ENCODE measurements around the gene GNAO1.
"Not testable (repeated sequence)": the region's sequence is repeated elsewhere in the genome, so short reads cannot be mapped to it uniquely, and the experiment has no call there.

Gene GNAO1

DNA sequence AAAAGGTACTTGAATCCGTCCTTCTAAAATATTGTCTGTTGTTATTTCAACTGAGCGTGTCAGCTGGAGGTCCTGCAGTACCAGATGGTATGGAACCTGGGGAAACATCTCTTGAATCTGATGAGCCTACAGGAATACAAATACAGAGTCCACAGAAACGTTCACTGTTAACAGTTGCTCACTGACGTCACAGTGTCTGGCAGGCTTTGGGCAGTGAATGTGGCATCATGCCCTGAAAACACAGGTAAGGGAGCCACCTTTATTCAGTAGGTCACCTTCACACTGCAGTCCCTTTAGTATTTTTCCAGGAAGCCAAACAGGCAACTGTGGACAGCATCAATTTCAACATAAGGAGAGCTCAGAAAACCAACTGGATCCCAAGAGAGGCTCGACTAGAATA is 177.9 kb downstream of the GNAO1 start:
- no peak for DNase-seq

- no peak for DNase-seq
These were observed 179.0 kb downstream of the GNAO1 start for GRCh38 chr16:56370185-56370874.

- no peak for DNase-seq
These were observed 179.8 kb downstream of the GNAO1 start for GRCh38 chr16:56370875-56371659.

DNA sequence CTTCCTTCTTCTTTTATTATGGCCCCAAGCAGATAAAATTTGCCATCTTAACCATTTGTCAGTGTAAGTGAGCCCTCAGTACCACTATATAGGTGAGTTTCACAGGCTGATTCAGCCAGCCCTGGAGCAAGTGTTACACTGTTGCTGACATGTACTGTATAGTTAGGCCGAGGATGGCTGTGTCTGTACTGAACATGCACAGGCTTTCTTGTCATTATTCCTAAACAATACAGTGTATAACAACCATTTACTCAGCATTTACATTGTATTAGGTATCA is 180.3 kb downstream of the GNAO1 start:
- DNase-seq: no peak

DNA sequence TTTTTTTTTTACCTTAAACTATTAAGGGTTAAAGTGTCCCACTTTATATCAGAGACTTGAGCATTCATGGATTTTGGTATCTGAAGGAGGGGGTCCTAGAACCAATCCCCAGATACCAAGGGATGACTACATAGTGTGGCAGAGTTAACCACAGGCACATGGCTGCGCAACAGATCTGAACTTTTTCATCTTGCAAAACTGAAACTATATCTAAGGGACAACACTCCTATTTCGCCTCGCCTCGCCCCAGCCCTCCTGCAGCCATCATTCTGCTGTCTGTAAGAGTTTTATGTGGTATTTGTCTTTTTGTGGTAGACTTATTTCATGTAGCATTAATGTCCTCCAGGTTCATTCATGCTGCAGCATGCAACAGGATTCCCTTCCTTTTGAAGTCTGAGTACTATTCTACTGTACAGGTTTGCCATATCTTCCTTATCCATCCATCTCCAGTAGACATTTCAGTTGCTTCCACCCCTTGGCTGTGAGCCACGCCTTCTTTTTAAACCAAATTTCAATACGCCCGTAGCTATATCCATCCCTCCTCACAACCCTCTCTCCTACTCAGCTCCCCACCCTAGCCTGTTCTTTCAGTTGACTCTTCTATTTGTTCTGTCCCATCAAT is 180.8 kb downstream of the GNAO1 start:
- no peak for DNase-seq

- DNase-seq: no peak
These were observed 181.7 kb downstream of the GNAO1 start for GRCh38 chr16:56373003-56373402.

GRCh38 chr16:56375792-56376191 is 184.5 kb downstream of the GNAO1 start:
- not testable (repeated sequence) for DNase-seq

DNA sequence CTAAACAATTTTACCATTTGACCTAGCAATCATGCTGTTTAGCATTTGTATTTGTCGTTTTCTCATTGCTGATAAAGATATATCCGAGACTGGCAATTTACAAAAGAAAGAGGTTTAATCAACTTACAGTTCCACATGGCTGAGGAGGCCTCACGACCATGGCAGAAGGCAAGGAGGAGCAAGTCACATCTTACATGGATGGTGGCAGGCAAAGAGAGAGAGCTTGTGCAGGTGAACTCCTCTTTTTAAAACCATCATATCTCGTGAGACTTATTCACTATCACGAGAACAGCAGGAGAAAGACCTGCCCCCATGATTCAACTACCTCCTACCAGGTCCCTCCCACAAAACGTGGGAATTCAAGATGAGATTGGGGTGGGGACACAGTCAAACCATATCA is 187.8 kb downstream of the GNAO1 start:
- DNase-seq: not testable (repeated sequence)

GRCh38 chr16:56380778-56381485 is 189.6 kb downstream of the GNAO1 start:
- DNase-seq: not testable (repeated sequence)

GRCh38 chr16:56382459-56382858 is 191.2 kb downstream of the GNAO1 start:
- no peak for DNase-seq

DNA sequence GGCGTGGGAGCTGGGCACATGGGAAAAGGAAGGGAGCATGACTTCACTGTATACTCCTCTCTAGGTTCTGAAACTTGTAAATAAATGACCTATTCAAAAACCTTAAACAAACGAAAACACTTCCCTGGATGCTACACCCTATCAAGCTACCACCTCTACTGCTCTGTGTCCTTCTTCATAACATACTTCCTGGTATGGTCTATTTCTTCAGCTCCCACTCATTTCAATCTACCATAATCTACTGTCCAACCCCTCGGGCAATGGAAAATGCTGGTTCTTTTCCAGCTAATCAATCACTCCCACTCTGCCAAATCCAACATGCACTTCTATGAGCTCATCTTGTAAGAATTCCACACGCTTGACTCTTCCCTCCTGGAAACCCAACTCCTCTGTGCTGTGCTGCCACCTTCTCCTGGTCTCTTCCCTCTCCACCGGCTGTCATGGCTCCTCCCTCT is 191.6 kb downstream of the GNAO1 start:
- no peak for DNase-seq

- DNase-seq: no peak
These were observed 192.9 kb downstream of the GNAO1 start for GRCh38 chr16:56384074-56384721.

DNA sequence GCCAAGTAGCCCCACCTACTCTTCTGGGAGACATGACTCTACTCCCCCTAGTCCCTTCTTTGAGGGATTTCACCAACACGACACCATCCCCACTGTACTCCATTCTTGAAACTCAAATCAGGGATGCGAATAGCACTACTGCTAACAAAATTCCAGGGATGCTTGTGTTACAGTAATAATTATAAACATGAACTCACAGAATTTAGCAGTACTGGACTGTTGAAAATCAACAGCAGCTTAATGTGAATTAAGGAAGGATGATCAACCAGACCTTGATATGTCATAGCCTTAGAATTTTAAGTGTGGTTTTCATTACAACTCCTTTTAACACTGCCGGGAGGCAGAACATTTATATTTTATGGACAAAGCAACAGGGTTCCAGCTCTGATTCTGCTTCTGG is 196.1 kb downstream of the GNAO1 start:
- no peak for DNase-seq

DNA sequence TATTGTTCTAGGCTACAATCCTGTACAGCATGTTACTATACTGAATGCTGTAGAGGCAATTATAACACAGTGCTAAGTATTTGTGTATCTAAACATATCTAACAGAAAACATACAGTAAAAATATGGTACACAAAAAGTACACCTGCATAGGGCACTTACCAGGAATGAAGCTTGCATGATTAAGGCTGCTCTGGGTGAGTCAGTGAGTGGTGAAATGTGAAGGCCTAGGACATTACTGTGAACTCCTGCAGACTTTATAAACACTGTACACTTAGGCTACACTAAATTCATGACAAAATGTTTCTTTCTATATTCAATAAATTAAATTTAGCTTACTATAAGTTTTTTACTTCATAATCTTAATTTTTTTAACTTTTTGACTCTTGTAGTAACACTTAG is 196.9 kb downstream of the GNAO1 start:
- no peak for DNase-seq

- DNase-seq: no peak
These were observed 198.3 kb downstream of the GNAO1 start for GRCh38 chr16:56389554-56389953.

GRCh38 chr16:56396724-56397123 is 205.4 kb downstream of the GNAO1 start:
- not testable (repeated sequence) for DNase-seq

DNA sequence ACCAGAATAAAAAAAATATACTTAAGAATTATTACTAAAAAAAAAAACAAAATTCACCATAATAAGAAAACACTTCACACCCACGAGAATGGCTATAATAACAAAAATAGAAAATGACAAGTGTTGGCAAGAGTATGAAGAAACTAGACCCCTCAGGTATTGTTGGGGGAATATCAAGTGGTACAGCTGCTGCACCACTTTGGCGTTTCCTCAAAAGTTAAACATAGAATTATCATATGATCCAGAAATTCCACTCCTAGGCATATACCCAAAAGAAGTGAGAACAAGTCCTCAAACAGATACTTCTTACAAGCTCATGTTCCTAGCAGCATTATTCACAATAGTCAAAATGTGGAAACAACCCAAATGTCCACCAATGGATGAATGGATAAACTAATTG is 207.8 kb downstream of the GNAO1 start:
- DNase-seq: no peak

GRCh38 chr16:56399486-56399885 is 208.2 kb downstream of the GNAO1 start:
- DNase-seq: no peak

DNA sequence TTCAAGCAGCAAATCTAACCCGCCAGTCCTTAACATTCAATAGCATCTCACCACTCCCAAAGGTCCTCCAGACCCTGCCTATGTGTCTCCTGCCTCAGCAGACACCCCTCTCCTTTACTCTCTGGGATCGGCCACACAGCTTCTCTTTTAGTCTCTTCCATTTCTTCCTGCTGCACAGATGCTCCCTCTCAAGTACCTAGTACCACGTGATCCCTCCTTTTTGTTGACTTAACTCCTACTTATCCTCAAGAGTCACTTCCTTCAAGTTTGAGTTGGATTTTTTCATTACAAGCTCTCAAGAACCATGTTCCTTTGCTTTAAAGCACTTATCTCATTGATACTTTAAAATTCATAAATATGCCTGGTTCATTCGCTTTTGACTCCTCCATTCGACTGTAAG is 209.2 kb downstream of the GNAO1 start:
- no peak for DNase-seq

GRCh38 chr16:56401482-56401881 is 210.2 kb downstream of the GNAO1 start:
- no peak for DNase-seq

- DNase-seq: no peak
These were observed 214.8 kb downstream of the GNAO1 start for GRCh38 chr16:56405977-56406672.
